Measurements from ENCODE around the gene SRF.

SRF gene

GRCh38 chr6:43178951-43179830, 8.1 kb downstream of the SRF start:
- no peak overlapping the region for H3K4ac ChIP-seq (ENCODE audit: low read length)
- peaks cover 2% of the 10 kb centered on the region for H3K79me1 ChIP-seq (ENCODE audit: low read depth, low read length)
- WGBS, 2 donors (ENCODE audit: extremely low coverage in 2 of 2, insufficient read length in 2 of 2, insufficient replicate concordance in 1 of 2) = no CpG with 5 or more reads among the region's 20 CpGs

GRCh38 chr6:43180058-43180457, 9.0 kb downstream of the SRF start:
- no peak overlapping the region for H3K4me2 ChIP-seq (ENCODE audit: insufficient read depth, low read length, poor library complexity, severe bottlenecking)
- no peak overlapping the region for H2BK15ac ChIP-seq (ENCODE audit: low read length)
- H2BK5ac ChIP-seq (ENCODE audit: low read length) = no peak overlapping the region
- no peaks in the 10 kb centered on the region for H3K27me3 ChIP-seq (ENCODE audit: control insufficient read depth in 3 of 3, insufficient read depth in 3 of 3, low read depth in 1 of 3, low read length in 3 of 3)
- no peak overlapping the region for H3K18ac ChIP-seq (ENCODE audit: low read length)
- no peak overlapping the region for H3K27ac ChIP-seq (replicated peaks; ENCODE audit: low read length)
- H3K79me1 ChIP-seq (ENCODE audit: low read depth, low read length) = peaks cover 2% of the 10 kb centered on the region
- no peak overlapping the region for H2AFZ ChIP-seq (ENCODE audit: low read length)
- no peak overlapping the region for H2AK5ac ChIP-seq (ENCODE audit: low read depth, low read length)
- H3K14ac ChIP-seq (ENCODE audit: low read length) = no peak overlapping the region
- H3K4me3 ChIP-seq (ENCODE audit: low read length in 2 of 2) = no peak overlapping the region
- peaks cover 8 to 11% of the 10 kb centered on the region in 2 donors for H3K4me1 ChIP-seq (ENCODE audit: control insufficient read depth in 2 of 2, insufficient read depth in 1 of 2, low read depth in 1 of 2, low read length in 2 of 2)
- H4K91ac ChIP-seq (ENCODE audit: low read depth, low read length, poor library complexity) = no peak overlapping the region
- no peak for DNase-seq (ENCODE audit: low spot score)
- H3K4ac ChIP-seq (ENCODE audit: low read length) = no peak overlapping the region
- no peak overlapping the region for H3K9ac ChIP-seq (ENCODE audit: low read depth, low read length, poor library complexity)
- no peak overlapping the region for H2BK120ac ChIP-seq (ENCODE audit: low read depth, low read length)
- no peak overlapping the region for H2BK12ac ChIP-seq (ENCODE audit: low read length)
- no peak overlapping the region for H4K8ac ChIP-seq (ENCODE audit: low read depth, low read length)
- no peak overlapping the region for H3K23ac ChIP-seq (ENCODE audit: low read depth, low read length, poor library complexity)
- H3K36me3 ChIP-seq (replicated peaks in 1 of 2; ENCODE audit: control insufficient read depth in 2 of 2, insufficient read depth in 2 of 2, low read length in 2 of 2) = peaks cover 36 to 65% of the 10 kb centered on the region in 2 donors
- no CpG with 5 or more reads among the region's 7 CpGs for WGBS, 2 donors (ENCODE audit: extremely low coverage in 2 of 2, insufficient read length in 2 of 2, insufficient replicate concordance in 1 of 2)
- H3K9me3 ChIP-seq (replicated peaks in 1 of 2; ENCODE audit: control insufficient read depth in 2 of 2, insufficient read depth in 1 of 2, low read depth in 1 of 2, low read length in 2 of 2) = peaks cover 0 to 2% of the 10 kb centered on the region in 2 donors

More at GRCh38 chr6:43178951-43179830, 8.1 kb downstream of the SRF start:
- H3K4me2 ChIP-seq (ENCODE audit: insufficient read depth, low read length, poor library complexity, severe bottlenecking) = no peak overlapping the region
- H3K27me3 ChIP-seq (ENCODE audit: control insufficient read depth in 3 of 3, insufficient read depth in 3 of 3, low read depth in 1 of 3, low read length in 3 of 3) = no peaks in the 10 kb centered on the region
- no peak overlapping the region for H3K18ac ChIP-seq (ENCODE audit: low read length)
- H3K27ac ChIP-seq (replicated peaks; ENCODE audit: low read length) = no peak overlapping the region
- peaks cover 10 to 16% of the 10 kb centered on the region in 2 donors for H3K4me1 ChIP-seq (ENCODE audit: control insufficient read depth in 2 of 2, insufficient read depth in 1 of 2, low read depth in 1 of 2, low read length in 2 of 2)
- H2BK15ac ChIP-seq (ENCODE audit: low read length) = no peak overlapping the region
- H2AFZ ChIP-seq (ENCODE audit: low read length) = no peak overlapping the region
- no peak overlapping the region for H3K4me3 ChIP-seq (ENCODE audit: low read length in 2 of 2)
- DNase-seq (ENCODE audit: low spot score) = no peak
- peaks cover 33 to 61% of the 10 kb centered on the region in 2 donors for H3K36me3 ChIP-seq (replicated peaks in 1 of 2; ENCODE audit: control insufficient read depth in 2 of 2, insufficient read depth in 2 of 2, low read length in 2 of 2)
- H3K9ac ChIP-seq (ENCODE audit: low read depth, low read length, poor library complexity) = peak overlapping the region; percentile 47
- no peak overlapping the region for H3K14ac ChIP-seq (ENCODE audit: low read length)
- no peak overlapping the region for H4K91ac ChIP-seq (ENCODE audit: low read depth, low read length, poor library complexity)
- no peak overlapping the region for H2BK120ac ChIP-seq (ENCODE audit: low read depth, low read length)
- no peak overlapping the region for H2AK5ac ChIP-seq (ENCODE audit: low read depth, low read length)
- H2BK12ac ChIP-seq (ENCODE audit: low read length) = no peak overlapping the region
- peaks cover 0 to 2% of the 10 kb centered on the region in 2 donors for H3K9me3 ChIP-seq (replicated peaks in 1 of 2; ENCODE audit: control insufficient read depth in 2 of 2, insufficient read depth in 1 of 2, low read depth in 1 of 2, low read length in 2 of 2)
- peak overlapping the region; percentile 27 for H3K23ac ChIP-seq (ENCODE audit: low read depth, low read length, poor library complexity)
- no peak overlapping the region for H4K8ac ChIP-seq (ENCODE audit: low read depth, low read length)
- H2BK5ac ChIP-seq (ENCODE audit: low read length) = no peak overlapping the region

GRCh38 chr6:43180985-43181384, 9.9 kb downstream of the SRF start:
- Histone ChIP-seq H3K4me3 (ENCODE audit: low read length in 2 of 2) (no peak overlapping the region), H3K27me3 (ENCODE audit: control insufficient read depth in 3 of 3, insufficient read depth in 3 of 3, low read depth in 1 of 3, low read length in 3 of 3) (no peaks in the 10 kb centered on the region), H2AK5ac (ENCODE audit: low read depth, low read length) (no peak overlapping the region), H3K79me1 (ENCODE audit: low read depth, low read length) (no peaks in the 10 kb centered on the region), H3K4me1 (ENCODE audit: control insufficient read depth in 2 of 2, insufficient read depth in 1 of 2, low read depth in 1 of 2, low read length in 2 of 2) (peaks cover 7 to 10% of the 10 kb centered on the region in 2 donors), H3K27ac (replicated peaks; ENCODE audit: low read length) (no peak overlapping the region), H3K9me3 (replicated peaks in 1 of 2; ENCODE audit: control insufficient read depth in 2 of 2, insufficient read depth in 1 of 2, low read depth in 1 of 2, low read length in 2 of 2) (no peaks in the 10 kb centered on the region), H3K18ac (ENCODE audit: low read length) (no peak overlapping the region), H3K9ac (ENCODE audit: low read depth, low read length, poor library complexity) (no peak overlapping the region), H2BK12ac (ENCODE audit: low read length) (no peak overlapping the region), H2BK5ac (ENCODE audit: low read length) (no peak overlapping the region), H2AFZ (ENCODE audit: low read length) (no peak overlapping the region), H4K8ac (ENCODE audit: low read depth, low read length) (no peak overlapping the region), H2BK120ac (ENCODE audit: low read depth, low read length) (no peak overlapping the region), H3K23ac (ENCODE audit: low read depth, low read length, poor library complexity) (no peak overlapping the region), H2BK15ac (ENCODE audit: low read length) (no peak overlapping the region), H4K91ac (ENCODE audit: low read depth, low read length, poor library complexity) (no peak overlapping the region), H3K4ac (ENCODE audit: low read length) (no peak overlapping the region), H3K14ac (ENCODE audit: low read length) (no peak overlapping the region), H3K4me2 (ENCODE audit: insufficient read depth, low read length, poor library complexity, severe bottlenecking) (no peak overlapping the region), H3K36me3 (replicated peaks in 1 of 2; ENCODE audit: control insufficient read depth in 2 of 2, insufficient read depth in 2 of 2, low read length in 2 of 2) (peaks cover 28 to 65% of the 10 kb centered on the region in 2 donors)
- no peak for DNase-seq (ENCODE audit: low spot score)
- WGBS, 2 donors (ENCODE audit: extremely low coverage in 2 of 2, insufficient read length in 2 of 2, insufficient replicate concordance in 1 of 2) = no CpG with 5 or more reads among the region's 5 CpGs

GRCh38 chr6:43181621-43181941, 10.5 kb downstream of the SRF start:
- Histone ChIP-seq H2AK5ac (ENCODE audit: low read depth, low read length) (no peak overlapping the region), H3K18ac (ENCODE audit: low read length) (peak overlapping the region; percentile 87), H3K4ac (ENCODE audit: low read length) (no peak overlapping the region), H3K36me3 (replicated peaks in 1 of 2; ENCODE audit: control insufficient read depth in 2 of 2, insufficient read depth in 2 of 2, low read length in 2 of 2) (peaks cover 25 to 65% of the 10 kb centered on the region in 2 donors), H2BK15ac (ENCODE audit: low read length) (no peak overlapping the region), H4K8ac (ENCODE audit: low read depth, low read length) (no peak overlapping the region), H3K9ac (ENCODE audit: low read depth, low read length, poor library complexity) (peak overlapping the region; percentile 98), H3K4me3 (ENCODE audit: low read length in 2 of 2) (peak overlapping the region; percentile 55 to 85), H3K27ac (replicated peaks; ENCODE audit: low read length) (no peak overlapping the region), H2BK5ac (ENCODE audit: low read length) (peak overlapping the region; percentile 84), H3K4me1 (ENCODE audit: control insufficient read depth in 2 of 2, insufficient read depth in 1 of 2, low read depth in 1 of 2, low read length in 2 of 2) (peaks cover 7 to 10% of the 10 kb centered on the region in 2 donors), H3K27me3 (ENCODE audit: control insufficient read depth in 3 of 3, insufficient read depth in 3 of 3, low read depth in 1 of 3, low read length in 3 of 3) (no peaks in the 10 kb centered on the region), H3K14ac (ENCODE audit: low read length) (no peak overlapping the region), H3K4me2 (ENCODE audit: insufficient read depth, low read length, poor library complexity, severe bottlenecking) (peak overlapping the region; percentile 81), H3K23ac (ENCODE audit: low read depth, low read length, poor library complexity) (peak overlapping the region; percentile 87), H3K79me1 (ENCODE audit: low read depth, low read length) (no peaks in the 10 kb centered on the region), H3K9me3 (replicated peaks in 1 of 2; ENCODE audit: control insufficient read depth in 2 of 2, insufficient read depth in 1 of 2, low read depth in 1 of 2, low read length in 2 of 2) (no peaks in the 10 kb centered on the region), H2BK120ac (ENCODE audit: low read depth, low read length) (no peak overlapping the region), H4K91ac (ENCODE audit: low read depth, low read length, poor library complexity) (no peak overlapping the region), H2AFZ (ENCODE audit: low read length) (peak overlapping the region; percentile 88), H2BK12ac (ENCODE audit: low read length) (no peak overlapping the region)
- no peak for DNase-seq (ENCODE audit: low spot score)
- WGBS, 2 donors (ENCODE audit: extremely low coverage in 2 of 2, insufficient read length in 2 of 2, insufficient replicate concordance in 1 of 2) = no CpG with 5 or more reads among the region's 9 CpGs
